DND-41 (cell line): ENCODE measurements around the gene CNNM1.
A peak's percentile ranks its signal among the peaks of the same experiment; 100 is the strongest.

Experiments used
- ATAC-seq: fragments of 200-7000 bp; cut with Tn5 transposase; 3 replicates; pipeline ENCODE4 v1.9.1; 2021; ENCODE audit warnings: low read depth; ENCODE audit not compliant: insufficient read depth
- DNase-seq: peaks from one replicate; pipeline ENCODE4 v3.0.0-alpha.2; 2020
- H2AFZ ChIP-seq: 2 replicates; pipeline ENCODE4 v1.6.0; 2012; ENCODE audit warnings: low read depth, low read length
- H3K27ac ChIP-seq: 2 replicates; pipeline ENCODE4 v1.5.1; 2012; ENCODE audit warnings: low read length, inconsistent platforms
- H3K27me3 ChIP-seq: fragments of 200-600 bp; sonication (generic); 2 replicates; pipeline ENCODE4 v1.6.0; 2012; ENCODE audit warnings: low read length, mild to moderate bottlenecking, inconsistent platforms; ENCODE audit not compliant: insufficient read depth, poor library complexity
- H3K36me3 ChIP-seq: 2 replicates; pipeline ENCODE4 v1.5.1; 2012; ENCODE audit warnings: low read length, inconsistent platforms; ENCODE audit not compliant: insufficient read depth
- H3K4me1 ChIP-seq: 2 replicates; pipeline ENCODE4 v1.5.1; 2012; ENCODE audit warnings: mild to moderate bottlenecking, low read length; ENCODE audit not compliant: insufficient read depth
- H3K4me2 ChIP-seq: 2 replicates; pipeline ENCODE4 v1.6.0; 2012; ENCODE audit warnings: mild to moderate bottlenecking, moderate library complexity, low read length, inconsistent platforms; ENCODE audit not compliant: insufficient read depth
- H3K4me3 ChIP-seq, 2 experiments: fragments of 200-600 bp in 1 of 2; shearing (Covaris generic) in 1 of 2; 2 replicates each; pipeline ENCODE4 v1.5.1; 2012 to 2016; ENCODE audit warnings: inconsistent platforms in 2 of 2, low read length in 2 of 2, mild to moderate bottlenecking in 2 of 2, low read depth in 1 of 2, moderate library complexity in 1 of 2
- H3K79me2 ChIP-seq: 2 replicates; pipeline ENCODE4 v1.6.0; 2012; ENCODE audit warnings: low read length, inconsistent platforms; ENCODE audit not compliant: insufficient read depth
- H3K9ac ChIP-seq: 2 replicates; pipeline ENCODE4 v1.6.0; 2012; ENCODE audit warnings: low read depth, mild to moderate bottlenecking, inconsistent platforms, low read length, moderate library complexity
- H3K9me3 ChIP-seq: 2 replicates; pipeline ENCODE4 v1.5.1; 2012; ENCODE audit warnings: low read length, moderate library complexity, mild to moderate bottlenecking, inconsistent platforms; ENCODE audit not compliant: insufficient read depth, severe bottlenecking
- H4K20me1 ChIP-seq: 2 replicates; pipeline ENCODE4 v1.6.0; 2012; ENCODE audit warnings: low read length; ENCODE audit not compliant: insufficient read depth
- EZH2 ChIP-seq: IDR thresholded peaks from 3 replicates; pipeline ENCODE4 v1.6.1; 2012; ENCODE audit warnings: borderline replicate concordance, low read depth, mild to moderate bottlenecking, moderate library complexity, low read length, inconsistent platforms; ENCODE audit not compliant: severe bottlenecking
- TF ChIP-seq, protein P1 (sequence below): IDR thresholded peaks from 2 replicates; pipeline ENCODE4 v1.5.1; 2012; ENCODE audit warnings: borderline replicate concordance, low read length, moderate library complexity, mild to moderate bottlenecking; ENCODE audit not compliant: poor library complexity, severe bottlenecking; ENCODE audit errors: extremely low read depth

The CNNM1 gene

DNA sequence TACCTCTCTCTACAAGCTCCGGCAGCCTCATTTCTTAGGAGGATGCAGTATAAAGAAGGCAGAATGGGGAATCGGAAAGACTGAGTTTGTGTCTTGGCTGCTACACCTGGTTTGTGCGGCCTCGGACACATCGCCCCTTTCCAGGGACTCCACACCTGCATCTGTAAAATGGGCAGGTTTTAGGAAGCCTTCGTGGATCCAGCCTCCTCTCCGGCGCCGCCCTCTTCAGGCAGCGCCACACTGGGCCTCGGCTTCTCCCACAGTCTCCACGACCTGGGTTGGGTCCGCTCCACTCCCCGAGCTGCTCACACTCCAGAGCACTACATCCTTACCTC is 100.9 kb downstream of the CNNM1 start:
- Histone ChIP-seq H4K20me1 (no peaks in the 10 kb centered on the region), H3K9ac (peak overlapping the region; percentile 79), H3K79me2 (peaks cover 43% of the 10 kb centered on the region), H3K27me3 (no peaks in the 10 kb centered on the region), H3K4me2 (peak overlapping the region; percentile 93), H2AFZ (peak overlapping the region; percentile 95), H3K4me1 (peaks cover 38% of the 10 kb centered on the region), H3K36me3 (peaks cover 3% of the 10 kb centered on the region; the same call in 1 of the 2 replicates), H3K9me3 (no peaks in the 10 kb centered on the region), H3K4me3 (peak overlapping the region; percentile 68 to 89; a peak in 3 of 4 replicates), H3K27ac (peak overlapping the region; percentile 83)
- ATAC-seq, result peak; percentile 2; the same call in 2 of the 3 replicates
- no peak for DNase-seq
- TF ChIP-seq EZH2, result no peak
- TF ChIP-seq, protein P1, sequence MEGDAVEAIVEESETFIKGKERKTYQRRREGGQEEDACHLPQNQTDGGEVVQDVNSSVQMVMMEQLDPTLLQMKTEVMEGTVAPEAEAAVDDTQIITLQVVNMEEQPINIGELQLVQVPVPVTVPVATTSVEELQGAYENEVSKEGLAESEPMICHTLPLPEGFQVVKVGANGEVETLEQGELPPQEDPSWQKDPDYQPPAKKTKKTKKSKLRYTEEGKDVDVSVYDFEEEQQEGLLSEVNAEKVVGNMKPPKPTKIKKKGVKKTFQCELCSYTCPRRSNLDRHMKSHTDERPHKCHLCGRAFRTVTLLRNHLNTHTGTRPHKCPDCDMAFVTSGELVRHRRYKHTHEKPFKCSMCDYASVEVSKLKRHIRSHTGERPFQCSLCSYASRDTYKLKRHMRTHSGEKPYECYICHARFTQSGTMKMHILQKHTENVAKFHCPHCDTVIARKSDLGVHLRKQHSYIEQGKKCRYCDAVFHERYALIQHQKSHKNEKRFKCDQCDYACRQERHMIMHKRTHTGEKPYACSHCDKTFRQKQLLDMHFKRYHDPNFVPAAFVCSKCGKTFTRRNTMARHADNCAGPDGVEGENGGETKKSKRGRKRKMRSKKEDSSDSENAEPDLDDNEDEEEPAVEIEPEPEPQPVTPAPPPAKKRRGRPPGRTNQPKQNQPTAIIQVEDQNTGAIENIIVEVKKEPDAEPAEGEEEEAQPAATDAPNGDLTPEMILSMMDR, result peak; percentile 24

DNA sequence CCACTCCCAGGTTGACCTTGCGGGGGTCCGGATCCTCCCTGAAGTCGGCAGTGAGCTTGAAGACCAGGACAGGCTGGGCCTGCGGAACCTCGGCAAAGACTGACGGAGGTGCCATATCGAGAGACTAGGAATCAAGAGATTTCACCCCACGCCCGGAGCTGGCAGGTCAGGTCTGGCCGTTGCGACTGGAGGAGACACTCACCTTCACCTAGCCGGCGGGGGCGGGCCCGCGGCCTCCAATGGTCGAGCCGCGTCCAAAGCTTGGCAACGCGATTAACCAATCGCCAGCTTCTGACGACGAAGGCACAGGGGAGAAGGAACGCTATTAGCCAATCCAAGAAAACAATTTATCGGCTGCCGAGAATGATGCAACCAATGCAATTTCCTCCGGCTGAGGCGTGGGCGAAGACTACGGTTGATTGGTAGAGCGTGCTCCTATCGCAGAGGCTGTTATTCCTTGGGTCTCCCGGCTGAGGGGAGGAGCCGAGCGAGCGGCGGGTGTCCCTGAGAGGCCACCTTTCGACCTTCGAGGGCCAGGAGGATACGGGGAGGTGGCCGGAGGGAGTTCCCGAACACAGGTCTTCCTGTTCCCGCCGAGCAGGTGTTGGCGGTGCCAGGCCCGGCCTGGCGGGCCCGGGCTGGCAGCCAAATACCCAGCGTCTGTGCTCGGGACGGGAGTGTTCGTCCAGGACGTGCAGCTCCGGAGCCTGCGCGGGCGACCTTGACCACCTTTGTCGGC is 101.5 kb downstream of the CNNM1 start, which contains the start of gene GOT1:
TSS of gene GOT1 (minus strand) at position 174 of the 739 bp plus-strand sequence. CDS start at position 115, 59 bp downstream.
- Histone ChIP-seq H3K4me1 (peaks cover 38% of the 10 kb centered on the region), H3K27me3 (no peaks in the 10 kb centered on the region)

GRCh38 chr10:99431190-99431760 is 102.1 kb downstream of the CNNM1 start:
- peak overlapping the region; percentile 68 to 89 for H3K4me3 ChIP-seq

More for the DNA sequence above, 101.5 kb downstream of the CNNM1 start, which contains the start of gene GOT1:
- Histone ChIP-seq H3K36me3 (peaks cover under 1% of the 10 kb centered on the region; the same call in 1 of the 2 replicates), H3K4me3 (peak within 1 kb of the TSS; percentile 68 to 89), H3K27ac (peak within 1 kb of the TSS; percentile 83), H3K9me3 (no peaks in the 10 kb centered on the region), H3K9ac (peak within 1 kb of the TSS; percentile 79), H4K20me1 (no peaks in the 10 kb centered on the region), H3K4me2 (peak within 1 kb of the TSS; percentile 93), H3K79me2 (peaks cover 43% of the 10 kb centered on the region), H2AFZ (peak within 1 kb of the TSS; percentile 95)
- peak; percentile 95 for DNase-seq
- peak; percentile 96 for ATAC-seq
- no peak for TF ChIP-seq EZH2
- TF ChIP-seq, protein P1, result no peak

More at GRCh38 chr10:99431190-99431760, 102.1 kb downstream of the CNNM1 start:
- peak overlapping the region; percentile 89 for H2AFZ ChIP-seq
- H3K27me3 ChIP-seq, result no peaks in the 10 kb centered on the region
- no peak for ATAC-seq
- H3K9ac ChIP-seq, result peak overlapping the region; percentile 79
- DNase-seq, result peak; percentile 12
- H3K36me3 ChIP-seq, result no peaks in the 10 kb centered on the region
- H3K79me2 ChIP-seq, result peaks cover 41% of the 10 kb centered on the region
- H3K4me2 ChIP-seq, result peak overlapping the region; percentile 93
- H3K4me1 ChIP-seq, result peaks cover 38% of the 10 kb centered on the region
- no peaks in the 10 kb centered on the region for H4K20me1 ChIP-seq
- peak overlapping the region; percentile 76 for H3K27ac ChIP-seq
- TF ChIP-seq, protein P1, result no peak
- no peak for TF ChIP-seq EZH2
- H3K9me3 ChIP-seq, result no peaks in the 10 kb centered on the region
